Measurements from ENCODE around the gene WRAP53. TPM values are rescaled to one million over a fixed set of nuclear protein-coding genes. Genes with fewer than 3 reads are reported as not detected.

WRAP53 gene
- total RNA-seq, 1 donor from 2014 or later, result 5.2 TPM

DNA sequence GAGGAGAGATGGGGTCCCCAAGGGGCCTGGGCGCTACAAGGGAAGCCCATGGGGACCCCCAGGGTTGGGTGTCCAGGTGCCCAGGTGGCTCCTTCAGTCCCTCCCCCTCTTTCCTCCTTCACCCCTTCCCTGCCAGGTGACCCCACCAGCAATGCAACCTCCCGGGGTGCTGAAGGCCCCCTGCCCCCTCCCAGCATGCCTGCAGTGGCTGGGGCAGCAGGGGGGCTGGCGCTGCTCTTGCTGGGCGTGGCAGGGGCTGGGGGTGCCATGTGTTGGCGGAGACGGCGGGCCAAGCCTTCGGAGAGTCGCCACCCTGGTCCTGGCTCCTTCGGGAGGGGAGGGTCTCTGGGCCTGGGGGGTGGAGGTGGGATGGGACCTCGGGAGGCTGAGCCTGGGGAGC, 20.8 kb downstream of the WRAP53 start:
- DNase-seq, result no peak

DNA sequence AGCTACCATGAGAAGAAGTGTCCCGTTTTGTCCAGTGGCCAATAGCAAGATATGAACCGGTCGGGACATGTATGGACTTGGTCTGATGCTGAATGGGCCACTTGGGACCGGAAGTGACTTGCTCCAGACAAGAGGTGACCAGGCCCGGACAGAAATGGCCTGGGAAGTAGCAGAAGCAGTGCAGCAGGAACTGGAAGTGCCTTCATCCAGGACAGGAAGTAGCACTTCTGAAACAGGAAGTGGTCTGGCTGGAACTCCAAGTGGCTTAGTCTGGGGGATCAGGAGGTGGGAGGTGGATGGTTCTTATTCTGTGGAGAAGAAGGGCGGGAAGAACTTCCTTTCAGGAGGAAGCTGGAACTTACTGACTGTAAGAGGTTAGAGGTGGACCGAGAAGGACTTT, 22.0 kb downstream of the WRAP53 start:
- DNase-seq, result no peak

- DNase-seq, result no peak
Observed at GRCh38 chr17:7711051-7711755, 22.9 kb downstream of the WRAP53 start.

GRCh38 chr17:7712111-7712771, 24.0 kb downstream of the WRAP53 start:
- no peak for DNase-seq

GRCh38 chr17:7713782-7714181, 25.5 kb downstream of the WRAP53 start:
- DNase-seq, result no peak

GRCh38 chr17:7714721-7715594, 26.7 kb downstream of the WRAP53 start:
- DNase-seq, result no peak

DNA sequence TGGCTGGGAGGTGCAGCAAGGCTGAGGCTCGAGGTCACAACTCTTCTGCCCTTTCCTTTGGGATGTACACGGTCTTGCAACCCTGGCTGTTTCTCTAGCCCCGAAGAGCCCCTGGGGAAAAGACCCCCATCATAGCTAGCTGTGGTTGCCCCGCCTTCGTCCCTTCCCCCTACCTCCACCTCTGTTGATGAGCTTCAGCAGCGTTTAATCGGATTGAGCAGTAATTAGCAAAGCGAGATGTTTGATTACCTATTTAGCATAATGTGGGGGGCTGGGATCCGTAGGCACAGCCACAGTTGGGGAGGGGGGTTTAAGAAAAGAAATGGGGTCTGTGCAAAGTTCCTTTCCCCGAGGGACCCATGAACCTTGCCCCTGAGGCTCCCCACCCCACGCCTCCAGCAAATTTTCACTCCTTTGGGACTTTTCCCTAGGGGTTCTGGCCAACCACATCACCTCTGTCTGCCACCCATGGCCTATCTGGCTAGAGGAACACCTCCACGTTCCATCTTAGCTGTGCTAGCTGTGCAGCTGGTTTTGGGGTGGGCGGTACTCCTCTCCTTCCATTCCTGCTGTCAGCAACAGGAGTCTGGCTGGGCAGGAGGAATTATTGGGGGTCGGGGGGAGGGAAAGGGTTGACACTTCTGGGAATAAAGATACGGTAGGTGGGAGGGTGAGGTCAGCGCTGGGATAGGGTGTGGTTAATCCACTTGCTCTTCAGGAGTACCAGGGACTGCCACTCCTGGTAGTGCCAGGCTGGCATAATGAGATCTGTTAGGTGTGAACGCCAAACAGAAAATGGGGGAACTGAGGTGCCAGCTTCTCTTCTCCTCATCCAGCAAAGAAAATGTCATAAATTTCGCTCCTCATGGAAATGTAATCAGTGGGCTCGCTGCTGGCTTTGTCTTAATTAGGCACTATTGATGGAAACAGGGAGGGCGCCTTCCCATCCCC, 27.9 kb downstream of the WRAP53 start:
- no peak for DNase-seq

- peak; percentile 96 for DNase-seq
Observed at GRCh38 chr17:7716901-7717755, 28.9 kb downstream of the WRAP53 start, which contains the start of gene DNAH2. TSS of gene DNAH2 (plus strand) at chr17:7717744. CDS start at chr17:7719735, 1,991 bp downstream.

GRCh38 chr17:7717756-7718350, 29.6 kb downstream of the WRAP53 start:
- no peak for DNase-seq

DNA sequence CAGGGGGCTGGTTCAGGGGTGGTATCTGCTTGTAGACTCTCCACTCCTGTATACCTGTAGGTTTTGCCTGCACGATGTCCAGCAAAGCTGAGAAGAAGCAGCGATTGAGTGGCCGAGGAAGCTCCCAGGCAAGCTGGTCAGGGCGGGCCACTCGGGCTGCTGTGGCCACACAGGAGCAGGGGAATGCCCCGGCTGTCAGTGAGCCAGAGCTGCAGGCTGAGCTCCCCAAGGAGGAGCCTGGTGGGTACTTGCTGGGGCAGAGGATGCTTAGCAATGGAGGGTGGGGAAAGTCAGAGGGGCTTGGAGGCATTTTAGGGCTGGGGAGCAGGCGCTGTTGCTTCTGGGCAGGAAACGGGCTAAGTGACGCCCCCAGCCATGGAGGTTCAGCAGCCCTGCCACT, 31.4 kb downstream of the WRAP53 start:
- DNase-seq, result no peak

DNA sequence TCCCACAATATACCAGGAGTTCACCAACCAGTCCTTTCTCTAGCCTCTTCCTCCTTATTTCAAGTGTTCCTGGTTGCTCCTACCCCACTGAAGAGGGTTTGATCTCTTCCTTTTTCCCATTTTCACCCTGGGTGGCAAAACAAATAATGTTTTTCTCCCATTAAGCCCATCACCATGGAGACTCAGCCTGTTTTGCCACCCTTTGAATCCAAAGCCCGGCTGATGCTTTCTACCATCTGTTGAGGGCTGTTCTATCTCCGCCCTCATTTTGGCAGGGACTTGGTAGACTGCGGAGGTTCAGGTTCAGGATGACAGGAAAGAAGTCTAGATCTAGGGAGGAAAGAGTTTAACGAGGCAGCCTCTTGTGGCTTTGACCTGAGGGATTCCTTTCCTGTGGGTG, 31.8 kb downstream of the WRAP53 start:
- peak; percentile 62 for DNase-seq

GRCh38 chr17:7721612-7722011, 33.3 kb downstream of the WRAP53 start:
- no peak for DNase-seq

GRCh38 chr17:7727886-7728285, 39.6 kb downstream of the WRAP53 start:
- no peak for DNase-seq

DNA sequence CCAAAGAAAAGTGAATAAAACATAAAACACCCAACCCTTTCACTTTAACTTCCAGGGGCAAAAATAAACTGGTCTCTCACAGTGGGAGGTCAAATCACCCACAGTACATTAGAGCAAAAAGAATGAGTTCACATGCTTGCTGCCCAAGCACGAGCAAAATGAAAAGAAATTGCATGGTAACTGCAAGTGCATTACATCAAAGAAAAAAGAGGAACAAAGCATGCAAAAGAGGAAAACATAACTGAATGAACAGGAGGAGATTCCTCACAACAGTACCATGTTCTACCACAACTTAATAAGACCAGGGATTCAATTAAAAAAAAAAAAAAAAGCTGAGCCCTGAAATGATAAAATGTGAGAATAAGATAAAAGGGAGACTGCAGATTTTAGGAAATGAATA, 41.5 kb downstream of the WRAP53 start:
- no peak for DNase-seq

GRCh38 chr17:7732981-7733539, 44.8 kb downstream of the WRAP53 start:
- DNase-seq, result no peak

DNA sequence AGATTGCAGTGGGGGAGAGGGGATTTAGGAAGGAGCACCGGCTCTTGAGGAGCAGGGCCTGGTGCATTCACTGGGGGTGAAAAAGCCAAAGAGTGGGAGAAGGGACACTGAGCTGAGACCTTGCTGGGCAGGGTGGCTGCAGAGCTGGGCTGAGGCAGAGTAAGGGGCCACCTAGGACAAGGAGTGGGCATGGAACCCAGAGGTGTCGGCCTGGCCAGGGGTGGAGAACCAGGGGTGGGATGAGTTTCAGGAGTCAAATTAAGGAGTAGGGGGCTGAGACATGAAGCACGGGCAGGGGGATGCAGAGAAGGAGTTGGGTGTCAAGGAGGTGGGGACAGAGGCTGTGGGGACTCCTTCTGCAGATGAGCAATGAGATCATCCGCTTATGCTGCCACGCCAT, 49.3 kb downstream of the WRAP53 start:
- no peak for DNase-seq

DNA sequence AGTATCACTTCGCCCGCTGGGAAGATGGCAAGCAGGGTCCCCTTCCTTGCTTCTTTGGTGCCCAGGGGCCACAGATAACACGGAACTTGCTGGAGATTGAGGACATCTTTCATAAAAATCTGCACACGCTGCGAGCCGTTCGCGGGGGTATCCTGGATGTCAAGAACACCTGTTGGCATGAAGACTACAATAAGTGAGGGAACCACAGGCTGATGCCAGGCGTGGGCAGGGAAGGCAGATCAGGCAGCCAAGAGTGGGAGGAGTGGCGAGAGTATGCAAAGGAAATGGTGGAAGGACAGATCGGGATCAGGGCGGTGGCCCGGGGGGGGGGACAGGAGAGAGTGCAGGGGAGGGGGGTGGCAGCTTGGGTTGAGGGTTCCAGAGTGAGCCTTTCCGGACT, 51.5 kb downstream of the WRAP53 start:
- no peak for DNase-seq

- DNase-seq, result no peak
Observed at GRCh38 chr17:7740481-7741001, 52.3 kb downstream of the WRAP53 start.

DNA sequence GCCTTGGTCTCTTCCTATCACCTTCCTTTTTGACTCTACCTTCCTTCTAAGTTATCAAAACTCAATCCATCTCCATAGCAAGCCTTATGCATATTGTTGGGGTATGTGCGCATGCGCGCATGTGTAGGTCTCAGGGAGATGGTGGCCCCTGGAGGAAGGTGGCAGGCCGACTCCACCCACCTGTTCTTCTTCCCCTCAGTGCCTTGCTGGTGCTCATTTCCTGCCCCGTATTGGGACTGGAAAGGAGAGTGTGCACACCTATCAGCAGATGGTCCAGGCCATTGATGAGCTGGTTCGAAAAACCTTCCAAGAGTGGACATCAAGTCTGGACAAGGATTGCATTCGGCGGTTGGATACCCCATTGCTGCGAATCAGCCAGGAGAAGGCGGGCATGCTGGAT, 54.5 kb downstream of the WRAP53 start:
- DNase-seq, result no peak

DNA sequence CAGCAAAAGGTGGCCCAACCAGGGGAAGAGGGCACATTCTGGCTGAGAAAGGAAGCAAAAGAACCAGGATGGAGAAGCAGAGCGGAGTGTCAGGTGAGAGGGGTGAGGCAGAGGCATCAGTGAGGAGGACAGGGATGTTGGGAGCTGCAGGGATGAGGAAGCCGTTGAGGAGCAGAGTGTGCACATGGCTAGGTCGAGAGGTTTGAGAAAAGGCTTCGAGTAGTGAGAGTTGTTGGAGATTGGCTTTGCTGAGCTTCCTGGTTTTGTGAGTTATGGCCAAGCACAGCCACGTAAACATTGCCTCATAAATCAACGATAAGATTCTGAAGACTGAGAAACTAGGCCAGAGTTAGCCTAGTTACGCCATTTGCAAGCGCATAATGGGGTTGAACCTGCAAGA, 56.1 kb downstream of the WRAP53 start:
- DNase-seq, result no peak

All from tongue (tissue), 2 donors.